ENCODE results near the gene CDK16. TPM values are rescaled to one million over a fixed set of nuclear protein-coding genes. Genes with fewer than 3 reads are reported as not detected.

CDK16 gene
- polyA plus RNA-seq, 1 donor (not counting 4 experiments of a cell fraction or from before 2014, with no cell fraction given) = 79.3 TPM

- peaks cover 17% of the 10 kb centered on the region for H4K20me1 ChIP-seq (ENCODE audit: control insufficient read depth, extremely low read depth, insufficient read depth, low read length)
- H3K9me1 ChIP-seq (ENCODE audit: control insufficient read depth, extremely low read depth, insufficient read depth, low read length) = no peaks in the 10 kb centered on the region
- DNase-seq (ENCODE audit: low read depth, low spot score) (no peak), FAIRE-seq (no peak)
- no peaks in the 10 kb centered on the region for H3K9me3 ChIP-seq (ENCODE audit: control insufficient read depth, low read depth, low read length)
- H3K4me2 ChIP-seq (ENCODE audit: control insufficient read depth, extremely low read depth, insufficient read depth, low read depth, low read length) = no peak overlapping the region
- H3K27me3 ChIP-seq (ENCODE audit: control insufficient read depth, extremely low read depth, insufficient read depth, low read length) = no peaks in the 10 kb centered on the region
- dilution Hi-C loops (cut with MboI; ENCODE audit: extremely low pct_ligation_motif_present, low sequenced_read_pairs) = no loop called here
- H3K27ac ChIP-seq (ENCODE audit: control insufficient read depth, insufficient read depth, low read length) = no peak overlapping the region
- TF ChIP-seq EZH2 (IDR thresholded peaks at IDR 0.05; ENCODE audit: low read length) (no peak), CTCF (optimal IDR thresholded peaks at IDR 0.05 in 1 of 3, IDR thresholded peaks at IDR 0.05 in 1 of 3, conservative IDR thresholded peaks at IDR 0.05 in 1 of 3; ENCODE audit: extremely low read depth in 1 of 3, insufficient read depth in 2 of 3, low read length in 3 of 3) (no peak)
- H3K9ac ChIP-seq (ENCODE audit: control insufficient read depth, extremely low read depth, insufficient read depth, low read length) = no peak overlapping the region
- H2AFZ ChIP-seq (ENCODE audit: control insufficient read depth, low read length) = no peak overlapping the region
- no peak overlapping the region for H3K4me3 ChIP-seq (ENCODE audit: control insufficient read depth in 2 of 3, extremely low read depth in 1 of 3, insufficient read depth in 2 of 3, low read depth in 1 of 3, low read length in 3 of 3)
- H3K79me2 ChIP-seq (ENCODE audit: control insufficient read depth, insufficient read depth, low read length) = peaks cover 70% of the 10 kb centered on the region
- H3K36me3 ChIP-seq (ENCODE audit: control insufficient read depth in 2 of 2, extremely low read depth in 1 of 2, insufficient read depth in 2 of 2, low read length in 2 of 2) = peaks cover 41 to 60% of the 10 kb centered on the region in 2 experiments
- H3K4me1 ChIP-seq (ENCODE audit: control insufficient read depth, extremely low read depth, insufficient read depth, low read length) = peaks cover 26% of the 10 kb centered on the region
Measured at GRCh38 chrX:47197526-47197925, 21.0 kb upstream of the CDK16 start.

GRCh38 chrX:47198026-47198686 lies 20.3 kb upstream of the CDK16 start:
- peaks cover 17% of the 10 kb centered on the region for H4K20me1 ChIP-seq (ENCODE audit: control insufficient read depth, extremely low read depth, insufficient read depth, low read length)
- FAIRE-seq = no peak
- dilution Hi-C loops (cut with MboI; ENCODE audit: extremely low pct_ligation_motif_present, low sequenced_read_pairs) = no loop called here

More at GRCh38 chrX:47198026-47198686, 20.3 kb upstream of the CDK16 start:
- Histone ChIP-seq H3K27ac (ENCODE audit: control insufficient read depth, insufficient read depth, low read length) (no peak overlapping the region), H3K4me3 (ENCODE audit: control insufficient read depth in 2 of 3, extremely low read depth in 1 of 3, insufficient read depth in 2 of 3, low read depth in 1 of 3, low read length in 3 of 3) (no peak overlapping the region), H2AFZ (ENCODE audit: control insufficient read depth, low read length) (no peak overlapping the region), H3K27me3 (ENCODE audit: control insufficient read depth, extremely low read depth, insufficient read depth, low read length) (no peaks in the 10 kb centered on the region), H3K79me2 (ENCODE audit: control insufficient read depth, insufficient read depth, low read length) (peaks cover 70% of the 10 kb centered on the region), H3K9me1 (ENCODE audit: control insufficient read depth, extremely low read depth, insufficient read depth, low read length) (no peaks in the 10 kb centered on the region), H3K4me1 (ENCODE audit: control insufficient read depth, extremely low read depth, insufficient read depth, low read length) (peaks cover 20% of the 10 kb centered on the region), H3K4me2 (ENCODE audit: control insufficient read depth, extremely low read depth, insufficient read depth, low read depth, low read length) (no peak overlapping the region), H3K9me3 (ENCODE audit: control insufficient read depth, low read depth, low read length) (no peaks in the 10 kb centered on the region), H3K9ac (ENCODE audit: control insufficient read depth, extremely low read depth, insufficient read depth, low read length) (no peak overlapping the region), H3K36me3 (ENCODE audit: control insufficient read depth in 2 of 2, extremely low read depth in 1 of 2, insufficient read depth in 2 of 2, low read length in 2 of 2) (peaks cover 47 to 66% of the 10 kb centered on the region in 2 experiments)
- no peak for TF ChIP-seq CTCF (optimal IDR thresholded peaks at IDR 0.05 in 1 of 3, IDR thresholded peaks at IDR 0.05 in 1 of 3, conservative IDR thresholded peaks at IDR 0.05 in 1 of 3; ENCODE audit: extremely low read depth in 1 of 3, insufficient read depth in 2 of 3, low read length in 3 of 3)
- TF ChIP-seq EZH2 (IDR thresholded peaks at IDR 0.05; ENCODE audit: low read length) = no peak
- no peak for DNase-seq (ENCODE audit: low read depth, low spot score)

All from keratinocyte (primary cell).